ENCODE results near the gene ADAM8.
"Not testable (repeated sequence)": the region's sequence is repeated elsewhere in the genome, so short reads cannot be mapped to it uniquely, and the experiment has no call there.

ADAM8 gene

DNA sequence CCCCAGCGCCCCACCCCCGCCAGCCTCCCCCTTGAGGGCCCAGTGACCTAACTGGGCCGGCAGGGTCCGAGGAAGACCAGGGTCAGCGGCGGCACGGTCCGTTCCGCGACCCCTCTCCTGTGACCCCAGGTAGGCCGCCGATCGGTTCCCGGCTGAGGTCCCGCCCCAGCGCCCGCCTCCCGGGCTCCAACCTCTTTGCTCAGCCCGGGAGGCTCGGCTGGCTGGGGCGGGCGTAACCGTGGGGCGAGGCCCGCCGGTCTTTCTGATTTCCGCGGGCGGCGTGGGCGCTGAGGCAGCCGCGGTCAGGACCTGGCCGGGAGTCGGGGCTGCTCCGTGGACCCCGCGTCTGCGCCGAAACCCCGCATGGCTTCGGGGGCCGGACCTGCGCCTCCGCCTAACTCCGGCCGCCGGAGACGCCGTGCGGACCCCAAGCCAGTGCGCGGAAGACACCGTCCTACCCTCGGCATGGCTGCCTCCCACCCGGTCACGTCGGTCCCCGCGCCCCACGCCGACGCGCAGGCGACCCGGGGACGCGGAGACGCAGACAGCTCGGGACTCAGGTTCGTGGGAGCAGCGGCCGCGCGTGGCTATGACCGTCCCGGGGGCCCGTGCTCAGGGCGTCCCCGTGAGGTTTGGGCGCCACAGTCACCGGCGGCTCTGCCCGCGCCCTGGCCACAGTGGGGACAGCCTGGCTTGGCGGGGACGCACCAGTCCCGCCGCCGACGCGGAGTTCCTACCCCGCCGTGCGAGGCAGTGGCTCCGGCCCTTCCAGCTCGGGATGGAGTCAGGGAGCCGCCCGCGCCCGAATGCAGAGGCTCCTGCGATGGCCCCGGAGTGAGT is 40.0 kb downstream of the ADAM8 start:
- Mint-ChIP-seq H3K4me1 (peaks cover 19% of the 10 kb centered on the region), H3K4me3 (no peak overlapping the region), H3K36me3 (no peaks in the 10 kb centered on the region), H3K27me3 (peaks cover 9% of the 10 kb centered on the region), H3K9me3 (no peaks in the 10 kb centered on the region), H3K27ac (no peak overlapping the region)
- DNase-seq (ENCODE audit: low spot score in 2 of 2): no peak
- no peak for ATAC-seq (ENCODE audit: low read depth)

GRCh38 chr10:133235932-133236331 is 40.7 kb downstream of the ADAM8 start:
- no peak overlapping the region for H3K27ac Mint-ChIP-seq
- DNase-seq (ENCODE audit: low spot score in 2 of 2): no peak

GRCh38 chr10:133235265-133235855 is 41.3 kb downstream of the ADAM8 start:
- H3K36me3 Mint-ChIP-seq: no peaks in the 10 kb centered on the region
- H3K4me3 Mint-ChIP-seq: peak overlapping the region; percentile 80
- no peaks in the 10 kb centered on the region for H3K9me3 Mint-ChIP-seq
- H3K27ac Mint-ChIP-seq: no peak overlapping the region
- peaks cover 10% of the 10 kb centered on the region for H3K4me1 Mint-ChIP-seq
- no peak for ATAC-seq (ENCODE audit: low read depth)
- H3K27me3 Mint-ChIP-seq: peaks cover 13% of the 10 kb centered on the region
- no peak for DNase-seq (ENCODE audit: low spot score in 2 of 2)

More at GRCh38 chr10:133235932-133236331, 40.7 kb downstream of the ADAM8 start:
- Mint-ChIP-seq H3K4me1 (peaks cover 14% of the 10 kb centered on the region), H3K4me3 (peak overlapping the region; percentile 65), H3K36me3 (no peaks in the 10 kb centered on the region), H3K9me3 (no peaks in the 10 kb centered on the region), H3K27me3 (peaks cover 11% of the 10 kb centered on the region)
- peak; percentile 22 for ATAC-seq (ENCODE audit: low read depth)

DNA sequence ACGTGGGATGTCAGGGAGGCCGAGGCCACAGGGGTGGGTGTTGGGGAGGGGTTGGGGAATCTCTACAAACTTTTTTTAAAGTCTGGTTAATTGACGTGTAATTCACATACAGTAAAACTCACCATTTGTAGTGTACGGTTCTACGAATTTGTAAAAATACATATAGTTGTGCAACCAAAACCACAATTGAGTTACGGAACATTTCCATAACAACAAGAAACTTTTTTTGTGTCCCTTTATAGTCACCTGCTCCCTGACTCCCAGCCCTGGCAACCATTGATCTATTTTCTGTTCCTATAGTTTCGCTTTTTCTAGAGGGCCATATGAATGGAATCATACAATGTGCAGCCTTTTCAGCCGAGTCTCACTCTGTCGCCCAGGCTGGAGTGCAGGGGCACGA is 41.9 kb downstream of the ADAM8 start:
- not testable (repeated sequence) for H3K9me3 Mint-ChIP-seq; H3K36me3 Mint-ChIP-seq; ATAC-seq (ENCODE audit: low read depth); H3K27ac Mint-ChIP-seq; DNase-seq (ENCODE audit: low spot score in 2 of 2)
- Mint-ChIP-seq H3K4me3 (peak overlapping the region; percentile 80), H3K27me3 (peaks cover 13% of the 10 kb centered on the region), H3K4me1 (peaks cover 10% of the 10 kb centered on the region)

DNA sequence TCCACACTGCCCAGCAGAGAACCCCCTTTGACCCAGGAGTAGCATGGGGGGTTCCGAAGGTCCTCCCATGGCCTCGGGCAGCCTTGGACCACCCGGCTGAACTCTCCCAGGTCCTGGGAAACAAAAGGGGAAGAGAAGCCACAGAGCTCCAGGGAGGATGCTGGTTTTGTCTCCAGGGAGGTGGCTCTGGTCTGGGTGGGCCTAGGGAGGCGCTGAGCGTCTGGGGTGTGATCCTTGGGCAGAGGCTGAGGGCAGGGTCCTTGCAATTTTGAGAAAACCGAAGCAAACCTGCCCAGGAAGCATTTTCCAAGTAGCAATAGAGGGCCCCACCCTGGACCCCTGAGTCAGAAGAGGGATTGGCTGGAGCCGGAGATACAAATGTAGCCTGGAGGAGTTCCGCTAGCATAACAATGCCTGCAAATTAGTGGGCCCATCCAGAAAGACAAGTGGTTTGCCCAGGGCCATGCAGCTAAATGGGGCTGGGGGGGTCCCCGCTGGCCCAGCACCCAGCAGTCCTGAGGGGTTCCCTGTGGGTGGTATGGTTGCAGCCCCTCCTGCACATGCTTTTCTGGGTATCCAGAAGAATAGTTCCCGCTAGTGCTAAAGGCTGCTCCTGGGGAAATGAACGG is 44.6 kb downstream of the ADAM8 start:
- peaks cover 9% of the 10 kb centered on the region for H3K4me1 Mint-ChIP-seq
- no peak overlapping the region for H3K4me3 Mint-ChIP-seq
- DNase-seq (ENCODE audit: low spot score in 2 of 2) (no peak), ATAC-seq (ENCODE audit: low read depth) (no peak)
- no peaks in the 10 kb centered on the region for H3K9me3 Mint-ChIP-seq
- H3K27me3 Mint-ChIP-seq: peaks cover 18% of the 10 kb centered on the region
- no peaks in the 10 kb centered on the region for H3K36me3 Mint-ChIP-seq
- no peak overlapping the region for H3K27ac Mint-ChIP-seq

- no peak for ATAC-seq (ENCODE audit: low read depth)
- H3K36me3 Mint-ChIP-seq: no peaks in the 10 kb centered on the region
- peaks cover 9% of the 10 kb centered on the region for H3K4me1 Mint-ChIP-seq
- no peak for DNase-seq (ENCODE audit: low spot score in 2 of 2)
- H3K27ac Mint-ChIP-seq: no peak overlapping the region
- H3K4me3 Mint-ChIP-seq: peak overlapping the region; percentile 76
- peaks cover 23% of the 10 kb centered on the region for H3K27me3 Mint-ChIP-seq
- no peaks in the 10 kb centered on the region for H3K9me3 Mint-ChIP-seq
Observed at GRCh38 chr10:133231244-133231945, 45.3 kb downstream of the ADAM8 start.

GRCh38 chr10:133230387-133231195 is 46.1 kb downstream of the ADAM8 start:
- Mint-ChIP-seq H3K4me3 (peak overlapping the region; percentile 74), H3K27me3 (peaks cover 21% of the 10 kb centered on the region), H3K4me1 (peaks cover 8% of the 10 kb centered on the region), H3K27ac (no peak overlapping the region), H3K9me3 (no peaks in the 10 kb centered on the region), H3K36me3 (no peaks in the 10 kb centered on the region)
- DNase-seq (ENCODE audit: low spot score in 2 of 2): peak; percentile 38 to 55
- peak; percentile 71 for ATAC-seq (ENCODE audit: low read depth)

GRCh38 chr10:133230044-133230361 is 46.7 kb downstream of the ADAM8 start, which contains the start of gene UTF1:
Gene UTF1 (plus strand): TSS chr10:133230217. CDS start chr10:133230289, 72 bp downstream.
- Mint-ChIP-seq H3K27ac (no peak within 1 kb of the TSS), H3K4me3 (peak within 1 kb of the TSS; percentile 76), H3K27me3 (peaks cover 22% of the 10 kb centered on the region)

GRCh38 chr10:133229265-133230043 is 47.2 kb downstream of the ADAM8 start:
- DNase-seq (ENCODE audit: low spot score in 2 of 2) (no peak), ATAC-seq (ENCODE audit: low read depth) (no peak)
- Mint-ChIP-seq H3K36me3 (no peaks in the 10 kb centered on the region), H3K4me1 (peaks cover 7% of the 10 kb centered on the region), H3K27ac (no peak overlapping the region), H3K27me3 (peaks cover 22% of the 10 kb centered on the region), H3K9me3 (no peaks in the 10 kb centered on the region), H3K4me3 (peak overlapping the region; percentile 74)

More at GRCh38 chr10:133230044-133230361, 46.7 kb downstream of the ADAM8 start, which contains the start of gene UTF1:
- Mint-ChIP-seq H3K36me3 (no peaks in the 10 kb centered on the region), H3K4me1 (peaks cover 7% of the 10 kb centered on the region), H3K9me3 (no peaks in the 10 kb centered on the region)
- no peak for DNase-seq (ENCODE audit: low spot score in 2 of 2)
- ATAC-seq (ENCODE audit: low read depth): no peak

GRCh38 chr10:133227256-133227655 is 49.4 kb downstream of the ADAM8 start:
- no peaks in the 10 kb centered on the region for H3K36me3 Mint-ChIP-seq
- H3K27ac Mint-ChIP-seq: no peak overlapping the region
- peaks cover 23% of the 10 kb centered on the region for H3K27me3 Mint-ChIP-seq
- no peak overlapping the region for H3K4me3 Mint-ChIP-seq
- ATAC-seq (ENCODE audit: low read depth) (no peak), DNase-seq (ENCODE audit: low spot score in 2 of 2) (no peak)
- peaks cover 7% of the 10 kb centered on the region for H3K4me1 Mint-ChIP-seq
- no peaks in the 10 kb centered on the region for H3K9me3 Mint-ChIP-seq

- ATAC-seq (ENCODE audit: low read depth) (peak; percentile 44), DNase-seq (ENCODE audit: low spot score in 2 of 2) (no peak)
- Mint-ChIP-seq H3K4me1 (peaks cover 7% of the 10 kb centered on the region), H3K4me3 (no peak overlapping the region), H3K27ac (no peak overlapping the region), H3K27me3 (peaks cover 23% of the 10 kb centered on the region), H3K9me3 (no peaks in the 10 kb centered on the region), H3K36me3 (no peaks in the 10 kb centered on the region)
Observed at GRCh38 chr10:133226251-133226808, 50.3 kb downstream of the ADAM8 start.

GRCh38 chr10:133225707-133226191 is 50.9 kb downstream of the ADAM8 start:
- Mint-ChIP-seq H3K9me3 (no peaks in the 10 kb centered on the region), H3K27ac (no peak overlapping the region), H3K4me3 (peak overlapping the region; percentile 22), H3K27me3 (peaks cover 26% of the 10 kb centered on the region), H3K36me3 (no peaks in the 10 kb centered on the region), H3K4me1 (peaks cover 7% of the 10 kb centered on the region)
- DNase-seq (ENCODE audit: low spot score in 2 of 2) (no peak), ATAC-seq (ENCODE audit: low read depth) (peak; percentile 12)
